Right hindlimb (tissue), 1 donor: Measurements from ENCODE around the gene GYG1.

Experiments used
- DNase-seq: peaks from one replicate; pipeline ENCODE4 v3.0.0-alpha.2; 2018

The GYG1 gene

GRCh38 chr3:148990236-148990635 is 1.1 kb upstream of the GYG1 start:
- DNase-seq, result no peak

- DNase-seq, result peak; percentile 65
Observed at GRCh38 chr3:148992027-148992634, 791 bp downstream of the GYG1 start.

GRCh38 chr3:148992635-148993255 is 1.4 kb downstream of the GYG1 start:
- DNase-seq, result no peak

GRCh38 chr3:148997623-148998022 is 6.3 kb downstream of the GYG1 start:
- no peak for DNase-seq

- DNase-seq, result no peak
Observed at GRCh38 chr3:148998297-148998696, 7.0 kb downstream of the GYG1 start.

GRCh38 chr3:148998715-148999423 is 7.5 kb downstream of the GYG1 start:
- no peak for DNase-seq

- no peak for DNase-seq
Observed at GRCh38 chr3:148999806-149000205, 8.5 kb downstream of the GYG1 start.

GRCh38 chr3:149000206-149000745 is 8.9 kb downstream of the GYG1 start:
- no peak for DNase-seq

- DNase-seq, result no peak
Observed at GRCh38 chr3:149001727-149002126, 10.4 kb downstream of the GYG1 start.

GRCh38 chr3:149003653-149004305 is 12.4 kb downstream of the GYG1 start:
- no peak for DNase-seq

- DNase-seq, result no peak
Observed at GRCh38 chr3:149004622-149005021, 13.3 kb downstream of the GYG1 start.

GRCh38 chr3:149005416-149005815 is 14.1 kb downstream of the GYG1 start:
- no peak for DNase-seq

- no peak for DNase-seq
Observed at GRCh38 chr3:149007567-149008257, 16.4 kb downstream of the GYG1 start.

- DNase-seq, result no peak
Observed at GRCh38 chr3:149009732-149010131, 18.4 kb downstream of the GYG1 start.

- DNase-seq, result no peak
Observed at GRCh38 chr3:149010504-149010951, 19.2 kb downstream of the GYG1 start.

GRCh38 chr3:149010966-149011365 is 19.6 kb downstream of the GYG1 start:
- DNase-seq, result no peak

- DNase-seq, result no peak
Observed at GRCh38 chr3:149011676-149012075, 20.3 kb downstream of the GYG1 start.

- no peak for DNase-seq
Observed at GRCh38 chr3:149013726-149014125, 22.4 kb downstream of the GYG1 start.

GRCh38 chr3:149015393-149015792 is 24.1 kb downstream of the GYG1 start:
- DNase-seq, result no peak

- no peak for DNase-seq
Observed at GRCh38 chr3:149016242-149016641, 24.9 kb downstream of the GYG1 start.

- no peak for DNase-seq
Observed at GRCh38 chr3:149016669-149017541, 25.6 kb downstream of the GYG1 start.

- no peak for DNase-seq
Observed at GRCh38 chr3:149018247-149018646, 26.9 kb downstream of the GYG1 start.
